Measurements from ENCODE around the gene HBEGF. TPM values are rescaled to one million over a fixed set of nuclear protein-coding genes. Genes with fewer than 3 reads are reported as not detected.

The HBEGF gene
- total RNA-seq, 1 donor from 2014 or later: 2.4 TPM

- peaks cover 40% of the 10 kb centered on the region for H4K20me1 ChIP-seq (ENCODE audit: low read depth)
- H3K4me1 ChIP-seq: peaks cover 13% of the 10 kb centered on the region
- no peak overlapping the region for H2AFZ ChIP-seq (replicated peaks)
- no peak overlapping the region for H3K27ac Mint-ChIP-seq
- no peaks in the 10 kb centered on the region for H3K36me3 ChIP-seq
- no peaks in the 10 kb centered on the region for H3K9me3 ChIP-seq (ENCODE audit: low read depth)
- no peak overlapping the region for H3K4me3 Mint-ChIP-seq
- TF ChIP-seq EZH2phosphoT487 (IDR thresholded peaks at IDR 0.05) (no peak), CTCF (IDR thresholded peaks at IDR 0.05) (no peak), EZH2 (IDR thresholded peaks at IDR 0.05) (no peak)
- peaks cover 6% of the 10 kb centered on the region for H3K36me3 Mint-ChIP-seq
- no peaks in the 10 kb centered on the region for H3K27me3 Mint-ChIP-seq (ENCODE audit: insufficient read depth, low read depth)
- H3K9ac ChIP-seq: no peak overlapping the region
- H3K9me3 Mint-ChIP-seq: no peaks in the 10 kb centered on the region
- no peaks in the 10 kb centered on the region for H3K27me3 ChIP-seq
- peaks cover 24% of the 10 kb centered on the region for H3K4me1 Mint-ChIP-seq
- no peaks in the 10 kb centered on the region for H3F3A ChIP-seq (ENCODE audit: low read depth)
- DNase-seq (ENCODE audit: low spot score): no peak
- no peak overlapping the region for H3K4me3 ChIP-seq
- peaks cover 96% of the 10 kb centered on the region for H3K79me2 ChIP-seq (ENCODE audit: low read depth)
- no peak overlapping the region for H3K27ac ChIP-seq
- H3K4me2 ChIP-seq: no peak overlapping the region
Observed at GRCh38 chr5:140298183-140298601, 48.2 kb downstream of the HBEGF start.

GRCh38 chr5:140297283-140297682 lies 49.1 kb downstream of the HBEGF start:
- Histone ChIP-seq H4K20me1 (ENCODE audit: low read depth) (peaks cover 50% of the 10 kb centered on the region), H3K79me2 (ENCODE audit: low read depth) (peaks cover 99% of the 10 kb centered on the region), H3K4me2 (no peak overlapping the region), H3K9ac (no peak overlapping the region), H3K4me1 (peaks cover 13% of the 10 kb centered on the region), H3K36me3 (no peaks in the 10 kb centered on the region), H3K27me3 (no peaks in the 10 kb centered on the region), H2AFZ (replicated peaks) (no peak overlapping the region), H3K4me3 (no peak overlapping the region), H3K9me3 (ENCODE audit: low read depth) (no peaks in the 10 kb centered on the region), H3K27ac (no peak overlapping the region), H3F3A (ENCODE audit: low read depth) (no peaks in the 10 kb centered on the region)
- no peak overlapping the region for H3K27ac Mint-ChIP-seq
- DNase-seq (ENCODE audit: low spot score): no peak
- H3K27me3 Mint-ChIP-seq (ENCODE audit: insufficient read depth, low read depth): no peaks in the 10 kb centered on the region
- peaks cover 6% of the 10 kb centered on the region for H3K36me3 Mint-ChIP-seq
- H3K4me3 Mint-ChIP-seq: no peak overlapping the region
- peaks cover 24% of the 10 kb centered on the region for H3K4me1 Mint-ChIP-seq
- H3K9me3 Mint-ChIP-seq: no peaks in the 10 kb centered on the region
- TF ChIP-seq CTCF (IDR thresholded peaks at IDR 0.05) (no peak), EZH2 (IDR thresholded peaks at IDR 0.05) (no peak), EZH2phosphoT487 (IDR thresholded peaks at IDR 0.05) (no peak)

GRCh38 chr5:140296289-140296688 lies 50.1 kb downstream of the HBEGF start:
- H3K9me3 ChIP-seq (ENCODE audit: low read depth): no peaks in the 10 kb centered on the region
- no peaks in the 10 kb centered on the region for H3F3A ChIP-seq (ENCODE audit: low read depth)
- peaks cover 57% of the 10 kb centered on the region for H4K20me1 ChIP-seq (ENCODE audit: low read depth)
- no peak overlapping the region for H3K27ac ChIP-seq
- H3K27ac Mint-ChIP-seq: no peak overlapping the region
- peaks cover 6% of the 10 kb centered on the region for H3K4me1 ChIP-seq
- no peaks in the 10 kb centered on the region for H3K36me3 ChIP-seq
- H2AFZ ChIP-seq (replicated peaks): no peak overlapping the region
- H3K4me1 Mint-ChIP-seq: peaks cover 14% of the 10 kb centered on the region
- H3K9ac ChIP-seq: no peak overlapping the region
- DNase-seq (ENCODE audit: low spot score): no peak
- no peak overlapping the region for H3K4me3 ChIP-seq
- H3K4me3 Mint-ChIP-seq: no peak overlapping the region
- H3K27me3 Mint-ChIP-seq (ENCODE audit: insufficient read depth, low read depth): no peaks in the 10 kb centered on the region
- TF ChIP-seq EZH2 (IDR thresholded peaks at IDR 0.05): no peak
- no peak for TF ChIP-seq CTCF (IDR thresholded peaks at IDR 0.05)
- no peak for TF ChIP-seq EZH2phosphoT487 (IDR thresholded peaks at IDR 0.05)
- no peaks in the 10 kb centered on the region for H3K9me3 Mint-ChIP-seq
- peaks cover 6% of the 10 kb centered on the region for H3K36me3 Mint-ChIP-seq
- peaks cover 99% of the 10 kb centered on the region for H3K79me2 ChIP-seq (ENCODE audit: low read depth)
- no peak overlapping the region for H3K4me2 ChIP-seq
- H3K27me3 ChIP-seq: no peaks in the 10 kb centered on the region
